Endothelial cell of umbilical vein (primary cell): ENCODE measurements around the gene PTGFRN. TPM values are rescaled to one million over a fixed set of nuclear protein-coding genes. Genes with fewer than 3 reads are reported as not detected.

ENCODE experiments used
- BruUV-seq: library from RNA; stranded (reverse); fragments of 400-500 nt; replicated peaks from 2 replicates; lab custom pipeline; 2021; lab: Mats Ljungman, UMichigan
- CTCF ChIA-PET: fragments of 300-600, 350-600 bp; sonication (Branson Sonifier 250); formaldehyde crosslinking; loops from one replicate; lab custom pipeline; 2021; ENCODE audit warnings: antibody characterized with exemption, inconsistent platforms; lab: Charles Lee
- POLR2A ChIA-PET: fragments of 300-600, 350-600 bp; sonication (Branson Sonifier 250); formaldehyde crosslinking; loops from one replicate; lab custom pipeline; 2021; ENCODE audit warnings: antibody characterized with exemption, inconsistent platforms; lab: Charles Lee
- DNase-seq: peaks from one replicate; pipeline ENCODE4 v3.0.0-alpha.2; 2011; ENCODE audit warnings: low read depth, low spot score
- FAIRE-seq: peaks from 2 replicates; lab custom pipeline; 2011; peaks lifted over from hg19 to GRCh38; lab: Jason Lieb, UNC
- H2AFZ ChIP-seq: 2 replicates; pipeline ENCODE4 v1.6.0; 2012; ENCODE audit warnings: low read depth, low read length, control low read depth, inconsistent platforms
- H3K27ac ChIP-seq: 2 replicates; pipeline ENCODE4 v1.5.1; 2011; ENCODE audit warnings: low read depth, mild to moderate bottlenecking, control low read depth, low read length, moderate library complexity; ENCODE audit not compliant: insufficient read depth
- H3K27me3 ChIP-seq, 2 experiments: 2 replicates each; pipeline versions ENCODE4 v1.6.0 to v1.6.1; 2011; ENCODE audit warnings: low read length in 2 of 2, mixed read lengths in 1 of 2; ENCODE audit not compliant: control insufficient read depth in 2 of 2, insufficient read depth in 2 of 2
- H3K36me3 ChIP-seq, 2 experiments: 2 replicates in 1 of 2; 3 replicates in 1 of 2; pipeline ENCODE4 v1.5.1; 2011; ENCODE audit warnings: low read length in 2 of 2, mild to moderate bottlenecking in 1 of 2, moderate library complexity in 1 of 2; ENCODE audit not compliant: control insufficient read depth in 2 of 2, insufficient read depth in 2 of 2; ENCODE audit errors: extremely low read depth in 1 of 2
- H3K4me1 ChIP-seq: 3 replicates; pipeline ENCODE4 v1.5.1; 2011; ENCODE audit warnings: mild to moderate bottlenecking, low read length; ENCODE audit not compliant: control insufficient read depth, insufficient read depth; ENCODE audit errors: extremely low read depth
- H3K4me2 ChIP-seq: 2 replicates; pipeline ENCODE4 v1.6.1; 2011; ENCODE audit warnings: low read length, control low read depth, mixed read lengths; ENCODE audit not compliant: insufficient read depth
- H3K4me3 ChIP-seq, 3 experiments: fragments of 200-600 bp in 1 of 3; sonication (generic), shearing (Covaris generic) in 1 of 3; replicated peaks in 1 of 3; 2 replicates each; pipeline ENCODE4 v1.5.1; 2011 to 2016; ENCODE audit warnings: control low read depth in 3 of 3, low read length in 3 of 3, mild to moderate bottlenecking in 2 of 3, inconsistent platforms in 1 of 3, low read depth in 1 of 3, moderate library complexity in 1 of 3; ENCODE audit not compliant: insufficient read depth in 1 of 3
- H3K79me2 ChIP-seq: 2 replicates; pipeline ENCODE4 v1.6.0; 2012; ENCODE audit warnings: low read length, inconsistent platforms; ENCODE audit not compliant: control insufficient read depth, insufficient read depth
- H3K9ac ChIP-seq: replicated peaks from 2 replicates; pipeline ENCODE3; 2011; ENCODE audit warnings: low read length, control low read depth; ENCODE audit not compliant: insufficient read depth; ENCODE audit errors: extremely low read depth
- H3K9me1 ChIP-seq: replicated peaks from 3 replicates; pipeline ENCODE4 v1.6.0; 2011; ENCODE audit warnings: mild to moderate bottlenecking, low read length; ENCODE audit not compliant: control insufficient read depth, insufficient read depth; ENCODE audit errors: extremely low read depth
- H3K9me3 ChIP-seq: replicated peaks from 2 replicates; pipeline ENCODE4 v1.5.1; 2012; ENCODE audit warnings: low read length, inconsistent platforms; ENCODE audit not compliant: control insufficient read depth, insufficient read depth
- H4K20me1 ChIP-seq: replicated peaks from 2 replicates; pipeline ENCODE3; 2011; ENCODE audit warnings: mild to moderate bottlenecking, low read length; ENCODE audit not compliant: control insufficient read depth, insufficient read depth; ENCODE audit errors: extremely low read depth
- CTCF ChIP-seq, 2 donors: IDR thresholded peaks; 1 replicate in 1 of 2; 2 replicates in 1 of 2; pipeline ENCODE4 v1.5.1; 2011; ENCODE audit warnings: low read length in 2 of 2, mild to moderate bottlenecking in 2 of 2, moderate library complexity in 2 of 2, control low read depth in 1 of 2, inconsistent platforms in 1 of 2, low read depth in 1 of 2; ENCODE audit not compliant: insufficient read depth in 1 of 2; ENCODE audit errors: extremely low read depth in 1 of 2
- EZH2 ChIP-seq: IDR thresholded peaks from 2 replicates; pipeline ENCODE4 v1.6.1; 2012; ENCODE audit warnings: borderline replicate concordance, low read depth, mild to moderate bottlenecking, moderate library complexity, low read length, inconsistent platforms; ENCODE audit not compliant: severe bottlenecking
- FOS ChIP-seq: IDR thresholded peaks from 2 replicates; pipeline ENCODE4 v1.6.1; 2011; ENCODE audit warnings: mild to moderate bottlenecking, low read length, moderate library complexity, borderline replicate concordance; ENCODE audit not compliant: insufficient read depth
- GATA2 ChIP-seq: IDR thresholded peaks from 2 replicates; pipeline ENCODE4 v1.7.0; 2011; ENCODE audit warnings: low read depth, mild to moderate bottlenecking, moderate library complexity, mixed read lengths, low read length; ENCODE audit not compliant: insufficient read length, insufficient read depth
- JUN ChIP-seq: IDR thresholded peaks from 2 replicates; pipeline ENCODE4 v1.6.1; 2011; ENCODE audit warnings: borderline replicate concordance, low read depth; ENCODE audit not compliant: insufficient read length, insufficient read depth
- MAX ChIP-seq: IDR thresholded peaks from 2 replicates; pipeline ENCODE4 v1.6.1; 2011; ENCODE audit not compliant: insufficient read depth, insufficient read length
- MYC ChIP-seq: IDR thresholded peaks from one replicate; pipeline ENCODE4 v1.6.1; 2011; ENCODE audit warnings: mild to moderate bottlenecking, low read depth, low read length
- POLR2A ChIP-seq: IDR thresholded peaks from 2 replicates; pipeline ENCODE4 v1.6.1; 2012; ENCODE audit warnings: low read depth, mild to moderate bottlenecking, control low read depth, low read length
- POLR2AphosphoS5 ChIP-seq: IDR thresholded peaks from 2 replicates; pipeline ENCODE4 v1.6.1; 2012; ENCODE audit warnings: low read depth, mild to moderate bottlenecking, control low read depth, low read length, moderate library complexity; ENCODE audit not compliant: insufficient read depth
- dilution Hi-C: fragments of 300-500 bp; cut with MboI; formaldehyde crosslinking; loops from one replicate; pipeline ENCODE4 v1.15.0; 2019; ENCODE audit warnings: low sequenced_read_pairs; ENCODE audit not compliant: extremely low pct_ligation_motif_present
- intact Hi-C: fragments of 100-400 bp; cut with micrococcal nuclease; formaldehyde crosslinking; loops from one replicate; pipeline ENCODE4 v1.10.0; 2022
- polyA plus RNA-seq, 4 experiments: library from polyadenylated mRNA; depleted of rRNA in 3 of 4; stranded (reverse) in 3 of 4; unstranded in 1 of 4; fragments of >200 nt; gene quantifications; 2 replicates each; pipeline versions ENCODE4 v1.2.1 to v1.2.3, GENCODE V29; 2011 to 2012; ENCODE audit warnings: missing spikeins in 1 of 4
- total RNA-seq: library from RNA; stranded (reverse); gene quantifications from 2 replicates; pipeline ENCODE4 v1.2.3, GENCODE V29; 2021

The PTGFRN gene
- total and polyA plus RNA-seq, 2 donors (not counting 3 experiments of a cell fraction or from before 2014, with no cell fraction given), result 39.6 to 60.7 TPM

GRCh38 chr1:116907351-116907750 is 2.4 kb upstream of the PTGFRN start:
- no peak for FAIRE-seq
- H4K20me1 ChIP-seq, result no peaks in the 10 kb centered on the region
- ChIA-PET CTCF (no interaction called here), POLR2A (no interaction called here)
- DNase-seq, result no peak
- H3K9me1 ChIP-seq, result no peaks in the 10 kb centered on the region
- H3K4me2 ChIP-seq, result no peak overlapping the region
- no peak overlapping the region for H3K4me3 ChIP-seq
- no TSS peak for BruUV-seq
- peaks cover under 1 to 3% of the 10 kb centered on the region in 2 experiments for H3K27me3 ChIP-seq
- H3K4me1 ChIP-seq, result no peaks in the 10 kb centered on the region
- intact Hi-C loops, result no loop called here
- no peaks in the 10 kb centered on the region for H3K79me2 ChIP-seq
- H2AFZ ChIP-seq, result no peak overlapping the region
- dilution Hi-C loops, result no loop called here
- H3K27ac ChIP-seq, result no peak overlapping the region
- TF ChIP-seq MAX, result no peak
- TF ChIP-seq CTCF (IDR thresholded peaks at IDR 0.05; ENCODE audit: extremely low read depth in 1 of 2, insufficient read depth in 1 of 2, low read depth in 1 of 2, low read length in 2 of 2), result no peak
- no peak for TF ChIP-seq GATA2
- no peak for TF ChIP-seq JUN
- TF ChIP-seq POLR2AphosphoS5, result no peak
- no peak for TF ChIP-seq MYC
- TF ChIP-seq EZH2, result no peak
- no peak for TF ChIP-seq FOS
- TF ChIP-seq POLR2A, result no peak
- no peaks in the 10 kb centered on the region for H3K9me3 ChIP-seq
- H3K36me3 ChIP-seq, result no peaks in the 10 kb centered on the region
- H3K9ac ChIP-seq, result no peak overlapping the region
